WTC11 (cell line): ENCODE measurements around the gene GAB1. TPM values are rescaled to one million over a fixed set of nuclear protein-coding genes. Genes with fewer than 3 reads are reported as not detected.

Source experiments
- ATAC-seq: fragments of 200-7000 bp; cut with Tn5 transposase; 2 replicates; pipeline ENCODE4 v1.10.0; 2021; ENCODE audit warnings: mild to moderate bottlenecking, moderate library complexity
- CTCF ChIA-PET: fragments of 300-600 bp; sonication (Branson Sonifier 250); formaldehyde crosslinking; loops from one replicate; lab custom pipeline; 2021; ENCODE audit warnings: antibody characterized with exemption; lab: Charles Lee
- POLR2A ChIA-PET: fragments of 350-600 bp; sonication (Branson Sonifier 250); formaldehyde crosslinking; loops from one replicate; lab custom pipeline; 2021; ENCODE audit warnings: antibody characterized with exemption; lab: Charles Lee
- DNase-seq: peaks from one replicate; pipeline ENCODE4 v3.0.0; 2021; ENCODE audit warnings: low spot score
- H3K27ac Mint-ChIP-seq: 2 replicates; pipeline ENCODE4 v1.8.0; 2021; ENCODE audit warnings: mixed read lengths
- H3K27me3 Mint-ChIP-seq: 2 replicates; pipeline ENCODE4 v1.8.0; 2021; ENCODE audit warnings: low read depth, mild to moderate bottlenecking, moderate library complexity, mixed read lengths
- H3K36me3 Mint-ChIP-seq: 2 replicates; pipeline ENCODE4 v1.8.0; 2021; ENCODE audit warnings: mixed read lengths
- H3K4me1 Mint-ChIP-seq: 2 replicates; pipeline ENCODE4 v1.8.0; 2022; ENCODE audit warnings: mixed read lengths
- H3K4me3 Mint-ChIP-seq: 2 replicates; pipeline ENCODE4 v1.8.0; 2021; ENCODE audit warnings: mild to moderate bottlenecking, moderate library complexity, mixed read lengths
- H3K9me3 Mint-ChIP-seq: 2 replicates; pipeline ENCODE4 v1.8.0; 2021; ENCODE audit warnings: mixed read lengths
- AFF4 ChIP-seq: sonication (generic); formaldehyde crosslinking; IDR thresholded peaks from 2 replicates; pipeline ENCODE4 v1.8.1; 2023; ENCODE audit warnings: mild to moderate bottlenecking, missing genetic modification reagents, borderline replicate concordance
- AR ChIP-seq: fragments of 250-450 bp; sonication (Bioruptor Pico); IDR thresholded peaks from 2 replicates; pipeline ENCODE4 v1.9.0; 2021; ENCODE audit warnings: mild to moderate bottlenecking
- EMX1 ChIP-seq: fragments of 250-450 bp; sonication (Bioruptor Pico); IDR thresholded peaks from 2 replicates; pipeline ENCODE4 v1.8.0; 2021; ENCODE audit warnings: mild to moderate bottlenecking
- FOXJ3 ChIP-seq: sonication (generic); formaldehyde crosslinking; IDR thresholded peaks from 2 replicates; pipeline ENCODE4 v1.9.0; 2021; ENCODE audit warnings: missing genetic modification reagents, mild to moderate bottlenecking, borderline replicate concordance
- GTF2I ChIP-seq: fragments of 250-450 bp; sonication (Bioruptor Pico); conservative IDR thresholded peaks from 2 replicates; pipeline ENCODE4 v1.4.0; 2021; ENCODE audit warnings: mild to moderate bottlenecking
- MXD4 ChIP-seq: fragments of 250-450 bp; sonication (Bioruptor Pico); IDR thresholded peaks from 2 replicates; pipeline ENCODE4 v1.8.0; 2021; ENCODE audit warnings: mild to moderate bottlenecking, moderate library complexity, borderline replicate concordance
- MYBL2 ChIP-seq: sonication (generic); formaldehyde crosslinking; IDR thresholded peaks from 2 replicates; pipeline ENCODE4 v1.8.1; 2023; ENCODE audit warnings: mild to moderate bottlenecking, moderate library complexity, missing genetic modification reagents
- NFATC4 ChIP-seq: fragments of 250-450 bp; sonication (Bioruptor Pico); IDR thresholded peaks from 2 replicates; pipeline ENCODE4 v1.9.0; 2021; ENCODE audit warnings: mild to moderate bottlenecking
- OVOL2 ChIP-seq: fragments of 250-450 bp; sonication (Bioruptor Pico); IDR thresholded peaks from 2 replicates; pipeline ENCODE4 v1.9.0; 2021; ENCODE audit warnings: mild to moderate bottlenecking, borderline replicate concordance
- PRDM15 ChIP-seq: sonication (generic); formaldehyde crosslinking; IDR thresholded peaks from 2 replicates; pipeline ENCODE4 v1.8.0; 2022; ENCODE audit warnings: missing genetic modification reagents
- TCF7 ChIP-seq: sonication (generic); formaldehyde crosslinking; IDR thresholded peaks from 2 replicates; pipeline ENCODE4 v1.8.0; 2022; ENCODE audit warnings: mild to moderate bottlenecking, low read depth, missing genetic modification reagents, moderate library complexity
- TEAD1 ChIP-seq: sonication (generic); formaldehyde crosslinking; IDR thresholded peaks from 2 replicates; pipeline ENCODE4 v1.8.0; 2022; ENCODE audit warnings: mild to moderate bottlenecking, missing genetic modification reagents
- ZBTB43 ChIP-seq: sonication (generic); formaldehyde crosslinking; IDR thresholded peaks from 2 replicates; pipeline ENCODE4 v1.8.1; 2023; ENCODE audit warnings: mild to moderate bottlenecking, missing genetic modification reagents
- ZNF423 ChIP-seq: fragments of 250-450 bp; sonication (Bioruptor Pico); IDR thresholded peaks from 2 replicates; pipeline ENCODE4 v2.1.2; 2022; ENCODE audit warnings: mild to moderate bottlenecking, moderate library complexity
- ZNF671 ChIP-seq: fragments of 250-450 bp; sonication (Bioruptor Pico); IDR thresholded peaks from 2 replicates; pipeline ENCODE4 v1.8.0; 2021; ENCODE audit warnings: mild to moderate bottlenecking
- total RNA-seq: library from RNA; stranded (reverse); gene quantifications from 3 replicates; pipeline ENCODE4 v1.2.3, GENCODE V29; 2021
- TF ChIP-seq, protein P1 (sequence below): sonication (generic); formaldehyde crosslinking; IDR thresholded peaks from 2 replicates; pipeline ENCODE4 v1.8.1; 2023; ENCODE audit warnings: mild to moderate bottlenecking, missing genetic modification reagents
- TF ChIP-seq, protein P2 (sequence below): sonication (generic); formaldehyde crosslinking; conservative IDR thresholded peaks from 2 replicates; pipeline ENCODE4 v1.8.1; 2022; ENCODE audit warnings: mild to moderate bottlenecking, missing genetic modification reagents
- TF ChIP-seq, protein P3 (sequence below): sonication (generic); formaldehyde crosslinking; IDR thresholded peaks from 2 replicates; pipeline ENCODE4 v1.8.1; 2022; ENCODE audit warnings: missing genetic modification reagents, borderline replicate concordance

The GAB1 gene
- total RNA-seq, 1 experiment from 2014 or later = 17.4 TPM

GRCh38 chr4:143397887-143398286 is 61.2 kb downstream of the GAB1 start:
- DNase-seq = no peak
- no peaks in the 10 kb centered on the region for H3K9me3 Mint-ChIP-seq
- H3K4me1 Mint-ChIP-seq = peaks cover 41% of the 10 kb centered on the region
- H3K27me3 Mint-ChIP-seq = no peaks in the 10 kb centered on the region
- ChIA-PET POLR2A (no interaction called here), CTCF (interaction anchor here (1.0 to 1.8 kb wide), 2 partner anchors 22 to 68 kb away, joined by 3 to 9 read pairs; no protein-coding TSS in a partner anchor)
- no peak for TF ChIP-seq ZNF423 (CRISPR knock-in tag)
- no peak for TF ChIP-seq MXD4 (CRISPR knock-in tag)
- TF ChIP-seq OVOL2 (CRISPR knock-in tag) = no peak
- TF ChIP-seq NFATC4 (CRISPR knock-in tag) = no peak
- no peak for TF ChIP-seq FOXJ3 (CRISPR knock-in tag)
- TF ChIP-seq, protein P1, sequence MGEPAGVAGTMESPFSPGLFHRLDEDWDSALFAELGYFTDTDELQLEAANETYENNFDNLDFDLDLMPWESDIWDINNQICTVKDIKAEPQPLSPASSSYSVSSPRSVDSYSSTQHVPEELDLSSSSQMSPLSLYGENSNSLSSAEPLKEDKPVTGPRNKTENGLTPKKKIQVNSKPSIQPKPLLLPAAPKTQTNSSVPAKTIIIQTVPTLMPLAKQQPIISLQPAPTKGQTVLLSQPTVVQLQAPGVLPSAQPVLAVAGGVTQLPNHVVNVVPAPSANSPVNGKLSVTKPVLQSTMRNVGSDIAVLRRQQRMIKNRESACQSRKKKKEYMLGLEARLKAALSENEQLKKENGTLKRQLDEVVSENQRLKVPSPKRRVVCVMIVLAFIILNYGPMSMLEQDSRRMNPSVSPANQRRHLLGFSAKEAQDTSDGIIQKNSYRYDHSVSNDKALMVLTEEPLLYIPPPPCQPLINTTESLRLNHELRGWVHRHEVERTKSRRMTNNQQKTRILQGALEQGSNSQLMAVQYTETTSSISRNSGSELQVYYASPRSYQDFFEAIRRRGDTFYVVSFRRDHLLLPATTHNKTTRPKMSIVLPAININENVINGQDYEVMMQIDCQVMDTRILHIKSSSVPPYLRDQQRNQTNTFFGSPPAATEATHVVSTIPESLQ (CRISPR knock-in tag) = no peak
- TF ChIP-seq AFF4 (CRISPR knock-in tag) = no peak
- no peak overlapping the region for H3K27ac Mint-ChIP-seq
- no peak overlapping the region for H3K4me3 Mint-ChIP-seq
- ATAC-seq = no peak
- H3K36me3 Mint-ChIP-seq = no peaks in the 10 kb centered on the region

DNA sequence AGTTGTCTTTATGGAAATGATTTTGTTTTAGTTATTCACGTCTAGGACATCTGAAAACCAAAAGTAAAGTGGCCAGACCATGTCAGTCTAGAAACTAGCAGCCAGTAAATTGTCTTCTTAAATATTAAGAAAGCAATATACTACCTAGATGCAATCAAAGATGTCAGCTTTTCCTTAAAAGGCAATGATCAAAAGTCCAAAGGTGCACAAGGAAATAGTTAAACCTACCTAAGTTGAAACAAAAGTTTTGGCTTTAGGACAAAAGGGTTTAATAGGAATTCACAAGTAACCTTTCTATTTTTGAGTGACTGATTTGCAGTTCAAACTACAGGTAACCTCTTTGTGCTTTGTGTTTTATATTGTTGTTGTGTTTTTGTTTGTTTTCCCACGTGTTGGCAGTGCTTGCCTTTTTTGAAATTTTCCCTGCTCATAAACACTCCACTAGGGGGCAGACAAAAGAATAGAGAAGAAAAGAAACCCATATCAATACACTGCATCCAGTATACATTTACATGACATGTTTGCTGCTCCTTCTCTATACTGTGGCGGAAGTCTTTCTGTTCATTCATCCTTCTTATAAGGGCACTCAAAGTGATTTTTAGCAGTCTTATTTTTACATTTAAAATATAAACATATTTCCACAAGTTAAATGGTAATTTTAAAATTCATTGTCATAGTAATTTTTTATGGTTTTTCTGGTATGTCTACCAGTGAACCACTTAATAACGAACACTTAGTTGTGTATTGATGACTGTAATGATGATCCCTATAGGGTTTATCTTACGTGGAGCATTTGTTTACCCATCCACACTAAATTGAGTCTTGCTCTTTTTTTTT is 62.7 kb downstream of the GAB1 start:
- POLR2A ChIA-PET = no interaction called here
- CTCF ChIA-PET = interaction anchor here (0.8 to 1.1 kb wide), 3 partner anchors 8 to 111 kb away, joined by 3 read pairs; no protein-coding TSS in a partner anchor
- no peaks in the 10 kb centered on the region for H3K9me3 Mint-ChIP-seq
- peak; percentile 64 for ATAC-seq
- no peak overlapping the region for H3K27ac Mint-ChIP-seq
- no peak for DNase-seq
- peaks cover 47% of the 10 kb centered on the region for H3K4me1 Mint-ChIP-seq
- H3K27me3 Mint-ChIP-seq = no peaks in the 10 kb centered on the region
- H3K36me3 Mint-ChIP-seq = no peaks in the 10 kb centered on the region
- H3K4me3 Mint-ChIP-seq = no peak overlapping the region
- no peak for TF ChIP-seq AR (CRISPR knock-in tag)
- TF ChIP-seq TCF7 (CRISPR knock-in tag) = no peak
- TF ChIP-seq, protein P2, sequence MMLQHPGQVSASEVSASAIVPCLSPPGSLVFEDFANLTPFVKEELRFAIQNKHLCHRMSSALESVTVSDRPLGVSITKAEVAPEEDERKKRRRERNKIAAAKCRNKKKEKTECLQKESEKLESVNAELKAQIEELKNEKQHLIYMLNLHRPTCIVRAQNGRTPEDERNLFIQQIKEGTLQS = no peak
- no peak for TF ChIP-seq GTF2I (CRISPR knock-in tag)
- no peak for TF ChIP-seq ZBTB43 (CRISPR knock-in tag)
- TF ChIP-seq TEAD1 (CRISPR knock-in tag) = no peak
- no peak for TF ChIP-seq EMX1 (CRISPR knock-in tag)
- no peak for TF ChIP-seq NFATC4 (CRISPR knock-in tag)
- TF ChIP-seq ZNF671 = no peak
- TF ChIP-seq, protein P3, sequence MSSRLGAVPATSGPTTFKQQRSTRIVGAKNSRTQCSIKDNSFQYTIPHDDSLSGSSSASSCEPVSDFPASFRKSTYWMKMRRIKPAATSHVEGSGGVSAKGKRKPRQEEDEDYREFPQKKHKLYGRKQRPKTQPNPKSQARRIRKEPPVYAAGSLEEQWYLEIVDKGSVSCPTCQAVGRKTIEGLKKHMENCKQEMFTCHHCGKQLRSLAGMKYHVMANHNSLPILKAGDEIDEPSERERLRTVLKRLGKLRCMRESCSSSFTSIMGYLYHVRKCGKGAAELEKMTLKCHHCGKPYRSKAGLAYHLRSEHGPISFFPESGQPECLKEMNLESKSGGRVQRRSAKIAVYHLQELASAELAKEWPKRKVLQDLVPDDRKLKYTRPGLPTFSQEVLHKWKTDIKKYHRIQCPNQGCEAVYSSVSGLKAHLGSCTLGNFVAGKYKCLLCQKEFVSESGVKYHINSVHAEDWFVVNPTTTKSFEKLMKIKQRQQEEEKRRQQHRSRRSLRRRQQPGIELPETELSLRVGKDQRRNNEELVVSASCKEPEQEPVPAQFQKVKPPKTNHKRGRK (CRISPR knock-in tag) = no peak
- TF ChIP-seq MYBL2 (CRISPR knock-in tag) = no peak
- no peak for TF ChIP-seq PRDM15 (CRISPR knock-in tag)
